ENCODE measurements around the gene ANO1.

The ANO1 gene

GRCh38 chr11:70050243-70050642 lies 27.9 kb upstream of the ANO1 start:
- DNase-seq (ENCODE audit: low read depth) = no peak

DNA sequence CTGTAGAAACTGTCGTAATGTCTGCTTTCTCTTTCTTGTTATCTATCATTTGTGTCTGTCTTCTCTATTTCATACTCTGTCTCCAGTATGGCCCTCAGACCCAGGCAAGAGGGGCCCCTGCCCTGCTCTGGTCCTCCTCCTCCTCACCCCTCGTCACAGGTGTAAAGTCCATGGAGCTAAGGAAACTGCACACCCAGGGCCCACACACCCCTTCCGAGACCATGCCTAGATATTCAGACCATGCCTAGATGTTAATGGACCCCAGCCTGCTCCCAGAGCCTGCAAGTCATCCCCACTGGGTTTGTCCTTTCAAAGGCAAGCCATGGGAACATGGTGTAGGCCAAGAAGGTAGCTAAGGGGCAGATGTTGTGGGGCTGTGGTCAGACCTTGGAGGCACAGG lies 24.1 kb upstream of the ANO1 start:
- DNase-seq (ENCODE audit: low read depth) = no peak

- DNase-seq (ENCODE audit: low read depth) = no peak
These were observed 22.7 kb upstream of the ANO1 start for GRCh38 chr11:70055444-70055843.

DNA sequence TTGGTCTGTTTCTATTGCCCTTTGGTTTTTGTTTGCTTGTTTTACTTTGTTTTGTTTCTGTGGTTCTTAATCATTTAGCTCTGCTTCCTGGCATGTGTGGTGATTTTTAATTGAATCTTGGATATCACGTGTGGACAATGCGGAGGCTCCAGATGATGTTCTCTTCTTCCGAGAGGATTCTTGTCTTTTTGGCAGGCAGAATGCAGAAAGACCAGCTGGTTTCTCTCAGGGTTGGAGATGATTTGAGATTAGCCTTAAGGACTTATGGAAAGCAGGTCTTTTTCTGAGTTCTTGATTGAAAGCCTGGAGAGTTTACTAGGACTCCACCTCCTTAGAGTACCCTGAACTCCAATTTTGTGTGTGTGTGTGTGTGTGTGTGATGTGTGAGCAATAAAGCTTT lies 21.0 kb upstream of the ANO1 start:
- DNase-seq (ENCODE audit: low read depth) = no peak

GRCh38 chr11:70059971-70060370 lies 18.1 kb upstream of the ANO1 start:
- no peak for DNase-seq (ENCODE audit: low read depth)

- DNase-seq (ENCODE audit: low read depth) = no peak
These were observed 17.4 kb upstream of the ANO1 start for GRCh38 chr11:70060611-70061293.

DNA sequence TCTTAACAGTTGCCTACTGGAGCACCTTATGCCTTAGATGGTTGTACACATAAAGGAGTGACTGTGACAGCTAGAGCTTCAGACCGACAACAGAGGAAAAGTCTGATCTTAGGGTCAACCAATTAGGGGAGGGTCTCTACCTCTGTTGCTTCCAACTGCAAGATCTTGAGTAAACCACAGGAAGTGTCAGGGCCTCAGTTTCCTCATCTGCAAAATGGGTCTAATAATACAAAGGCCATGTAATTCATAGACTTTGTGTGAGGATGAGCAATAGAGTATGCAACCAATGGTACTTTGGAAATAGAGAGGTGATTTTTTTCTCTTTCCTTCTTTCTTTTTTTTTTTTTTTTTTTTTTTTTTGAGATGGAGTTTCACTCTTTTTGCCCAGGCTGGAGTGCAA lies 16.4 kb upstream of the ANO1 start:
- DNase-seq (ENCODE audit: low read depth) = no peak

DNA sequence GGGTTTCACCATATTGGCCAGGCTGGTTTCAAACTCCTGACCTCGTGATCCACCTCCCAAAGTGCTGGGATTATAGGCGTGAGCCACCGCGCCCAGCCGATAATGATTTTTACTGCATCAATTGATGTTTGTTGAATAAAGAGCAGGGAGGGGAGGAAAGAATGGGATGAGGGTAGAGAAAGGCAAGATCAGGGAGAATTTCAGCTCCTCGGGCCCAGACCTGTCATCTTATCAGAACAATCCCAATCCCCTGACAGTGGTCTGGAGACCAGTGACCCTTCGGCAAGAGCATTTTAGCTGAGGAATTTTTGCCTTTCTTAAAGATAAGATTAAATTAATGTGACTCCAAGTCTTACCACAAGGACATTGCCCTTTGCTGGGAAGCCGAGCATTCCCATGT lies 15.0 kb upstream of the ANO1 start:
- no peak for DNase-seq (ENCODE audit: low read depth)

DNA sequence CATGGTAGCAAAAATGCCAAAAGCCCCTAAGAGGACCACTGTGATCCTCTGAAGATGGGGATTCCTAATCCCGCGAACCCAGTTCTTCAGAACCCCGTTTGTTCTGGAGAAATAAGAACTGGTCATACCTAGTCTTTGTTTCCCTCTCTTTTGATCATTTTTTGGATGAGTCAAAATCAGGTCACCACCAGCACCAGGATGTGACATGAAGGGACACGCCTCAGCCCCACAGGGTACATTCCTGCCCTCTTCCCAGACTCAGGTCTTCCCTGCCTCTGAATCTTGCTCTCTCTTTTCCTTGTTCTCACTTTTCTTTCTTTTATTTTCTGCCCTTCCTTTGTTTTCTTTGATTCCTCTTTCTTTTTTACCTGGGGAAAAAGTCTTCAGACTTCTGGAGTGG lies 14.6 kb upstream of the ANO1 start:
- no peak for DNase-seq (ENCODE audit: low read depth)

DNA sequence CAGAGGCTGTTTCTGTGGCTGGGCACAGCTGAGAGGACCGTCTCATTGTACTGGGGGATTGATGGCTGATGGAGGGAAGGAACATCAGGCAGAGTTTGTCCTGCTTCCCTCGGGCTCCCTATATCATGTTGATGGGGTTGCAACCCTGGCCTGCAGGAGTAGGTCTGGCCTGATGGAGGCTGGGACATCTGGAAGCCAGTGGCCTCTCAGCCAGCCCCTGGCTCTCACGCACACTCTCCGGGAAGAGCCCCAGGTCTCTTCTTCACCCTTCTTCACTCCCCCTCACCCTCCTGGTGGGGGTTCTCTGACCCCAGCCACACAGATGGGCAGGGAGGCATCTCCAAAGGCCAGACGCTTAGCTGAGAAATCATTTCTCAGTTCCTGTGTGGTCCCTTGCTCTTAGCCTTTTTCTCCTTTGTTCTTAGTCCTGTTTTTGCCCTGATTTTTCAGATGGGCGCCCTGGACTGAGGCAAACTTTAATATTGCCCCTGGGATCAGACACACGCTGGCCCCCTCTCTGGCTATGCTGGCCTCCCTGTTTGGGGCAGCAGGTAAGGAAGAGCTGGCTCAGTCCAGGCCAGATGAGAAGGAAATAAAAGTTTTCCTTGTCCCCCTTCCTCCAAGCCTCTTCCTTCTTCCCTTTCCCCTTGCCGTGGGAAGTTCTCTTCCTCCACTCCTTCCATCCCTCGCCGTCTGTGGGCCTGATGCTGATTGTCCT lies 13.9 kb upstream of the ANO1 start:
- no peak for DNase-seq (ENCODE audit: low read depth)

DNA sequence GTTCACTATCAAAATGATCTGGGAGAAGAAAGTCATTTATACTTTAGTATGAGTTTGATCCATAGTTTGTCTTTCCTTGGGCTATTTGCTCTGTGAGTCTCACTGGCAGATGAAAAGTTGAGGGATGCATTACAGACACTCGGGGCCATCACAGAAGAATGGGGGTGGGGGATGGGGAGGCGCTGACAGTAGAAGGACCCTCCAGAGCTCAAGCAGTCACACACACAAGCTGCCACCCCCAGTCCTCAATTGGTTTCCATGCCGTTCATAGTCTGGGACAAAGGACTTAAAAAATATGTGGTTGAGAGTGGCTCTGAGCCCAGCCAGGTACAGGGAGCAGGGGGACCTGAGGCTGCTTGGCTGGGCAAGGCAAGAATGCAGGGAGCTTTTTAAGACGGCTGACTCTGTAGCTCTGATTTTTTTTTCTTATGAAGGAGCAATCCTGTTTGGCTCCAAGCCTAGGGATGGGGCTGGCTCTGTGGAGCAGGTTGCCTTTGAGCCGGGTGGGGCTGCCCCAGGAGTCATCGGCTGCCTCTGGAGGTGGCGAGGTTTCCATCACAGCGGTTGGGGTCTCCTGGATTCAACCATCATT lies 13.3 kb upstream of the ANO1 start:
- DNase-seq (ENCODE audit: low read depth) = no peak

DNA sequence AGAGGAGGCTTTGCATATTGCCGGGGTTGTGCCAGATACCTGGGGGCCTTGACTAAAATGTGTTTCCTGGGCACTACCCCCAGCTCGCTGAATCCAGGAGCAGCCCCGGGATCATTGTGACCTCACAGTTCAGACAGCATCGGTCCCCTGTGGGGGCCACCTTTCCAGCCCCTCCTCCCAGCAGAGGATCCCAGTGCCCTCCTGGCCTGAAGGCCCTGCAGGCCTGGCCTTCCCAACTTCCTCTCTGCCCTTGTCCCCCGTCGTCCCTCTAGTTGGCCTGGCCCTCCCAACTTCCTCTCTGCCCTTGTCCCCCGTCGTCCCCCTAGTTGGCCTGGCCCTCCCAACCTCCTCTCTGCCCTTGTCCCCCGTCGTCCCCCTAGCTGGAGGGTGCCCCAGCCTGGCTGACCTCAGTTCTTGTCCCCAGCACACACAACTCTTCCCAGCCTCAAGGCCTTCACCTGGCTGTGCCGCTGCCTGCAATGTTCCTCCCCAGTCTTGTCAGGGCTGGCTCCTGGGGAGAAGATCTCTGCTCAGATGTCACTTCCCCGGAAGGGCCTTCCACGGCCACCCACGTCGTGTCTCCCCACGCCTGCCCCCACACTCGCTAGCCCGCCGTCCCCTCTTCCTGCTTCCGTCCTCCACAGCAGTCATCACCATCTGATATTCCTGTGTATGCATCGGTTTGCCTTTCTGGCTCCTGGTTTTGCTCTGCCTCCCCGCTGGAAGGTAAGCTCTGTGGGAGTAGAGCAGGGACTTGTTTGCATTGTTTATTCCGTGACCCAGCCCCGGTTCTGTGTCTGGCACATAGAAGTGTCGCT lies 12.6 kb upstream of the ANO1 start:
- DNase-seq (ENCODE audit: low read depth) = no peak

GRCh38 chr11:70066136-70066520 lies 12.0 kb upstream of the ANO1 start:
- no peak for DNase-seq (ENCODE audit: low read depth)

DNA sequence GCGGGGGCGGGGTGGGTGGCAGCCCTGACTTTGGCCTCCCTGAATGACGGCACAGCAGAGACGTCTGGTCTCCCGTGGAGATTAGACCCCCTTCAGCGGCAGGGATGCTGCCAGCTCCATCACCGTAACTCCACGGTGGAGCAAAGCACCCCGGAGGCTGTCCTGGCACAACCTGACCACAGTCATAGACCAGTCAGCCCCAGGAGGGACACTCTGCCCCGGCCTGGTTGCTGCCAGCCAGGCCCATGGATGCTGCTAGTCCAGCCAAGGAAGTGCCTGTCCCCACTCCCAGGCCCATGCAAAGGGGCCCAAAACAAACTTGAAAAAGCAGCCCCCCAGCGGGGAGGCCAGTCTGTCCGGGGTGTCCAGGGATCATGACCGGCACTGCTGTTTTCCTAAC lies 11.5 kb upstream of the ANO1 start:
- DNase-seq (ENCODE audit: low read depth) = no peak

GRCh38 chr11:70067036-70067435 lies 11.1 kb upstream of the ANO1 start:
- DNase-seq (ENCODE audit: low read depth) = no peak

GRCh38 chr11:70067591-70068341 lies 10.4 kb upstream of the ANO1 start:
- DNase-seq (ENCODE audit: low read depth) = no peak

DNA sequence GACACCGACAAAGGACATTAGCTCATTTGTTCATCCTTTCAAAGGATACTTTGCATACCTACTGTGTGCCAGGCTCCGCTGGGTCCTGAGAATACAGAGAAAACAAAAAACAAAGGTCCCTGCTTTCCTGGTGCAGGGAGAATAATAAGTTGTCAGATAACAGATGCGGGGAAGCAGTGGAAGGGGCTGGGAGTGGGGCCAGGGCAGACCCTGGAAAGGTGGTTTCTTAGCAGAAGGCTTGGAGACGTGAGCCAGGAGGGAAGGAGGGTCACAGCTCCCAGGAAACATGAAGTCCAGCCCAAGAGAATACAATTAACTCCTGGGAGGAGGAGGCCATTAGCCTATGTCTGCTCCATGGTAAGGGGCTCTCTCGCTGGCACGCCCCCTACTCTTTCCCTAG lies 9.8 kb upstream of the ANO1 start:
- DNase-seq (ENCODE audit: low read depth) = no peak

- DNase-seq (ENCODE audit: low read depth) = no peak
These were observed 9.2 kb upstream of the ANO1 start for GRCh38 chr11:70068950-70069349.

GRCh38 chr11:70070706-70071105 lies 7.4 kb upstream of the ANO1 start:
- no peak for DNase-seq (ENCODE audit: low read depth)

GRCh38 chr11:70071996-70072395 lies 6.1 kb upstream of the ANO1 start:
- no peak for DNase-seq (ENCODE audit: low read depth)

- no peak for DNase-seq (ENCODE audit: low read depth)
These were observed 5.7 kb upstream of the ANO1 start for GRCh38 chr11:70072461-70072860.

Measured in stimulated activated CD8-positive, alpha-beta memory T cell treated with anti-CD3 and anti-CD28 coated beads, Interleukin-12 subunit alpha, Interleukin-12 subunit beta, amount 100 ng/mL, for 1 hour (primary cell).